Kidney capillary endothelial cell (primary cell): ENCODE data around the gene PROCA1.

Experiments used
- DNase-seq: peaks from one replicate; pipeline ENCODE4 v3.0.0-alpha.2; 2018; ENCODE audit warnings: low spot score

PROCA1 gene, protein sequence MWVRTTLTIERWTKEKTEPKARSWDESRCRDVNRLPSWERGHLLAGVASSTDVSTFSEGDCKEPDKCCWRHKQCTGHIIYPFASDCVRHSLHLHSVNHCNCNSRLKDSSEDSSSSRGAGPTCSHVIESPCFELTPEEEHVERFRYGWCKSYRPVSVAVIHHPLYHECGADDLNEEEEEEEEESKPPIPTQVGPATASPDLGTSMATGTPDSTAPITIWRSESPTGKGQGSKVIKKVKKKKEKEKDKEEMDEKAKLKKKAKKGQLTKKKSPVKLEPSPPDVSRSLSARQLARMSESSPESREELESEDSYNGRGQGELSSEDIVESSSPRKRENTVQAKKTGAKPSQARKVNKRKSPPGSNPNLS

DNA sequence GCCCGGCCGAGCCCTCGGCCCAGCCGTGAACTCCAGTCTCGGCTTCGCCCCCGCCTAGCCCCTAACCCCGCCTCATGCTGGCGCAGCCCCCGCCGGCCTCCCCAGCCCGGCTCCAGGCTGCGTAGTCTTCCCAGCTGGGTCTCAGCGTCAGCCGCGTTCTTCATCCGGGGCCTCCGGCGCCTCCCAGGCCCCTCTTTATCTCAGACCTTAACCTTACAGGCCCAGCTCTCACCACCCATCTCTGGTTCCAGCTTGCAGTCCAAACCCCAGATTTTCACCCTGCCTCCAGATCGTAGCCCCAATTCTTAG lies at the start of gene PROCA1:
Gene PROCA1 (minus strand): TSS at position 166 of the 309 bp plus-strand sequence. CDS start 228 bp downstream, outside the sequence.
- DNase-seq = no peak

DNA sequence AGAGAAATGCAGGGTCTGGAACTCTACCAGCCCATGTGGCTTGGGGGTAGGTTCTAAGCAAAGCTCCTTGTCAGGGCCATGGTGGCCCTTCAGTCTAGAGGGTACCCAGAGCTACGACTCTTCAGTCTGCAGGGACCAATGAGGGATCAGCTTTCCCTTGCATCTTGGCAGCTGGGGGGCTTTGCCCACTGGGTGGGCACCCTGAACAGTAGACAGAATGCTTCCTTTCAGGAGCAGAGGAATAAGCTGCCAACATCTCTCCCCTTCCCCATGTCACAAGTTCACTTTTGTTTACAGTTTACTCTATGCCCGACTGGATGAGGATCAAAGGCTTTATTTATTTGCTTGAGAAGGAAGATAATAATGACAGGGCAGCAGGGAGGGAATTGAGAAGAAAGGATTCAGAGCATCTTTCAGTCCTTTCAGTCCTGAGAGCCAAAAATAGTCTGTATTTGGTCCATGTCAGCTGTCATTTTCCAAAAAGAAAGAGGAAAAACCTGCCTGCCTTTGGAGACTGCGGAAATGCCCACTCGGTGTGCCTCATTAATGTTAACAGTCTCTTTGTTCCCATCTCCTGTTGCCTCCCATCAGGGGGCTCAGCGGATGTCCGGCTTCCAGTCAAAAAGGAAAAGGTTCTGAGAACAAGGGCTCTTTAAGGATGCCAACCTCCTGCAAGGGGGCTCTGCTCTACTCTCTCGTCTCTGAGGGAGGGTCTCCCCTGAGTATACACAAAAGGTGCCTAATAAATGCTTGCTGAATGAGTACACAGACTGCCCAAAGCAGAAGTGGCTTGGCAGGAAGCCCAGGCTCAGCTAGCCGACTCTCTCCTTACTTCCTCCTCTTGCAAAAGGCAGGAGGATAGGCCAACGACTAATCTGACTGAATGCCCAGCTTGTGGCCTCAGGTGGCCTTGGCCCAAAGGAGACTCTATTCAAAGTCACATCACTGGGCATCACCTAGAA lies 49.2 kb upstream of the PROCA1 start:
- peak; percentile 70 for DNase-seq

DNA sequence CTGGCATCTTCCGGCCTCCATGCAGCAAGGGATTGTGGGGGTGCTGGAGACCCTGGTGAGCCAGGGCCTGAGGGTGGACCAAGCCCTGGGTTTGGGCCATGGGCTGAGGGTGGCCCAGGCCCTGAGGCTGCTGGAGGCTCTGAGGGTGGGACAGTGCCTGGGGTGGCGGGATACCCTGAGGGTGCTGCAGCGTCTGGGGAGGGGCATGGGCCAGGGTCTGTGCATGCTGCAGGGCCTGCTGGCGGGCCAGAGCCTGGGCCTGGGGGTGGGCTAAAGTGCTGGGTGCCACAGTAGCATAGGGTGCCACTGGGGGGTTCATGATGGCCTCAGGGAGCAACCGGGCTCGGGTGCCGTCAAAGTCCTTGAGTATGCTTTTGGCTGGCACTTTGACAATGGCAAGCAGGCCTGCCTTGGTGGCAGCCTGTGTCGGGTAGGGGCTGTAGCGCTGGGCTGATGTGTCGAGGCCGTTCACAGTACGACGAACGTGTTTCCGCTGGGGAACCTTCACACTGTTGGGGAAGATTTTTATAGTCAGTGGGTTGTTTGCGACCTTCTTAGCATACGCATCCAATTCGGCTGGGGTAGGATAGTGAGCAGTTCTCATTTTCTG lies 47.7 kb upstream of the PROCA1 start:
- DNase-seq = no peak

DNA sequence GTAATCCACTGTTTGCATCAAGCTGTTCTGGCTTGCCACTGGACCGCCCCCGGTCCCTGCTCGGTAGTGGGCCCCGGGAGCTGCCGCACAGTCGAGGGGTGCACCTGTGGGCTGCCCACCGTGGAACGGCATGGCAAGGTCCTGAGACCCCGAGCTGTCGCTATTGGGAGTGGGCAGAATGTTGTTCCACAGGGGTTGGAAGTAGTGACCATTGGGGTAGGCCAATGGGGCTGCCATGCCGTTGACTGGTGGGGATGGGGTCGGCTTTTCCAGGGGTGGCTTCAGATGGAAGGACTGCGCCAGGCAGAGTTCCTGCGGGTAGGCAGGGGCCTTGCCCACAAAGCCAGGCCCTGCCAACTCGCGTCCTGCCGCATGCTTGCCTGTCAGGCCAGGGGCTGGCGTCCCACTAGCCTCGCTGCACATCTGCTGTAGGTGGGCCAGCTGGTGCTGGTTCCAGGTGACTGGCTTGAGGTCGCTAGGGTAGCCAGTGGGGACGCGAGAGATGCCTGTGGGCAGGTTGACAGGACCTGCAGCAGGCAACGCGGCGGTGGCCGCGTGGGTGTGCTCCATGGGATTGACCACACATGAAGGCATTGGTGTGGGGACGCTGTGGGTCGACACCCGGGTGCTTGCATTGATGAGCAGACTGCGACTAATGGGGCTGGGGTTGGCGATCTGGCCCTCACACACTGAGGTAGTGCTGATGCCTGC lies 46.9 kb upstream of the PROCA1 start:
- no peak for DNase-seq

DNA sequence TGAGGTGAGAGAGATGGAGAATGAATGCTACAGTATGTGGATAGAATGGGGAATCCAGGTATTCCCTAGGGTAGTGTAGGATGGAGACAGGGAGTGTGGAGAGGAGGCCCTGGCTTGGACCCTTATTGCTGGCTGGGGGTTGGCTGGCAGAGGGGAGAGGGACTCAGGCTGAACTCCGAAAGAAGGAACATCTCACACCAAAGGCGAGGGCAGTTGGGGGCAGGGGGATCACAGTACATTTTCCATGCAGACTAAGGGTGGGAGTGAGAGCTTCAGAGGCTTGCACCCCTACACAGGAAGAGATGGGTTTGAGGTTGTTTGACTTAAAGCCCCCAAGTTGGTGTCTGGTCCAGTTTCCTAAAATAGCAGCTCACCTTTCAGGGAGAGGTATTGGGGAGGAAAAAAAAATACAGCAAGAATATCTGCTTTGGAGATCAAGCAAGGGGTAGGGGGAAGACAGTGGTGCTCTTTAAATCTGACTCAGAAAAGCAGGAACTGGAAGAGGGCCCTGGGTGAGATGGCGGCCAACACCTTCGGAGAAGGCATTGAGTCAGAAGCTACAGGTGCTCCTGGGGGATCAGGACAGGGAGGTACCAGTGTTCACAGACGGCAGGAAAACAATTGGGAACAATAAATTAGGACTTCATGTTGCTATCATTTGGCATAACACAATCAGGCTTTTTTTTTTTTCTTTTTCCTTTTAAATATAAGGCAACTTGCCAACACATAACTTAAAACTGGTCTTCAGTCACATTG lies 44.5 kb upstream of the PROCA1 start:
- no peak for DNase-seq

DNA sequence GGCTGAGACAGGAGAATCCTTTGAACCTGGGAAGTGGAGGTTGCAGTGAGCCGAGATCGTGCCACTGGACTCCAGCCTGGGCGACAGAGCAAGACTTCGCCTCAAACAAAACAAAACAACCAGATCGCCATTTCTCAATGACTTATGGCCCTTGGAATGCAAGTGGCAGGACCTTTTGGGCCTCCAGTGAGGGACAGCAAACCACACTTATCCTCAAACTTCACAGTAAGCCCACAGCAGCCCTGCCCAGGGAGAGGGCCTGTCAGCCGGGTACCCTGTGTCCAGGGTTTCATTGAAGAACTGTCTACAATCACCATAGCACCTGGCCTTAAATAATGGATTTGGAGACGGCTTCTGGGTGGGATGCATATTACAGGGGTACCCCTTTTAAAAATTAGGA lies 43.8 kb upstream of the PROCA1 start:
- no peak for DNase-seq

DNA sequence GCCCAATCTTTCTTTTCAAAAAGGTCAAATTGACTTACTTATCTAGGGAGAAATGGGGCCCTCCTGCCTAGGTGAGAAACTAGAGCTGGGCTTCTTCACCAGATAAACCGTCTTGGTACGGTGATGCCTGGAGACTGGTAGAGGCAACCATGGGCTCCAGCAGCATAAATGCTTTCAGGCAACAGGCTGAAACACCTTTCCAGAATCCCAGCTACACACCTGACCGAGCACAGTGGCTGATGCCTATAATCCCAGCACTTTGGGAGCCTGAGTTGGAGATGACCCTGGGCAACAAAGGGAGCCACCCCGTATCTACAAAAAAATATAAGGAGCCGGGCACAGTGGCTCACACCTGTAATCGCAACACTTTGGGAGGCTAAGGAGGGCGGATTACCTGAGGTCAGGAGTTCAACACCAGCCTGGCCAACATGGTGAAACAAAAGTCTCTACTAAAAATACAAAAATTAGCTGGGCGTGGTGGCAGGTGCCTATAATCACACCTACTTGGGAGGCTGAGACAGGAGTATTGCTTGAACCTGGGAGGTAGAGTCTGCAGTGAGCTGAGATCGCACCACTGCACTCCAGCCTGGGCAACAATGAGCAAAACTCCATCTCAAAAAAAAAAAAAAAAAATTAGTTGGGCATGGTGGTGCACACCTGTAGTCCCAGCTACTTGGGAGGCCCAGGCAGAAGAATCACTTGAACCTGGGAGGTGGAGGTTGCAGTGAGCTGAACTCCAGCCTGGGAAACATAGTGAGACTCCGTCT lies 40.1 kb upstream of the PROCA1 start:
- no peak for DNase-seq

DNA sequence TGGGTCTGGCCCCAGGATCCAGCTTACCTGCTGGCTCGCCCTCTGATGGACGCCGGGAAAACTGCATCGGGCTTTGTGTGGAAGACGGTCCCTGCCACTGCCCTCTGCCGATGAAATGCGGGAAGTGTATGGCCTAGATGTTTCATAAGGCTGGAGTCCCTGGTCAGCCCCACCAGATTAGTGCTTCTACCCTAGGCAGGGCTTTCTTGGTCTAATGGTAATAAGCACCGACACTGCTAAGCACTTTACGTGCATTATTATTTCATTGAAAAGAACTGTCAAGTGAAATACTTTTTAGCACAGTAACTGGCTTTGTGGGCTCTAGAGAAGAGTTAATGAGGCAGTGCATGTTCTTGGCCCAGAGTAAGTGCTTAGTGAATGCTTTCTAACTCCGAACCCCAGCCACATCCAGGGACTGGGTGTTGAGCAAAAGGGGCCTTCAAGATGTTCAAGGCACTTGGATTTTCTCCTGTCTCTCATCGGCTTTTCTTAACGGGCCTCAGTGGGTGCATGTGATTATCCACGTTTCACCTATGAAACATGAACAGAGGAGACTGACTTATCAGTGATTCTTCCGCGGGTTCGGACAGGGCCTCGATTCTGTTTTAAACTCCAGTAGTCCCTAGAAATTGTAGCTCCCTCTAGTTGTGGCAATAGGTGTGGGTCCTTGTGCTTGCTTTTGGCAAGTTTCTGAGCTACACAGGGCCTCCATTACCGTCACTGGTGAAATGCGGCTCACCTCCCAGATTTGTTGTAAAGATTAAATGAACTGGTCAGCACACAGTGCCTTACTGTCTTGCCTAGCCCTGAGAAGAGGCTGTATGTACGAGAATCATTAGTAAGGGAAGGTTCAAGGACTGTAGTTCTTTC lies 38.7 kb upstream of the PROCA1 start:
- peak; percentile 88 for DNase-seq

DNA sequence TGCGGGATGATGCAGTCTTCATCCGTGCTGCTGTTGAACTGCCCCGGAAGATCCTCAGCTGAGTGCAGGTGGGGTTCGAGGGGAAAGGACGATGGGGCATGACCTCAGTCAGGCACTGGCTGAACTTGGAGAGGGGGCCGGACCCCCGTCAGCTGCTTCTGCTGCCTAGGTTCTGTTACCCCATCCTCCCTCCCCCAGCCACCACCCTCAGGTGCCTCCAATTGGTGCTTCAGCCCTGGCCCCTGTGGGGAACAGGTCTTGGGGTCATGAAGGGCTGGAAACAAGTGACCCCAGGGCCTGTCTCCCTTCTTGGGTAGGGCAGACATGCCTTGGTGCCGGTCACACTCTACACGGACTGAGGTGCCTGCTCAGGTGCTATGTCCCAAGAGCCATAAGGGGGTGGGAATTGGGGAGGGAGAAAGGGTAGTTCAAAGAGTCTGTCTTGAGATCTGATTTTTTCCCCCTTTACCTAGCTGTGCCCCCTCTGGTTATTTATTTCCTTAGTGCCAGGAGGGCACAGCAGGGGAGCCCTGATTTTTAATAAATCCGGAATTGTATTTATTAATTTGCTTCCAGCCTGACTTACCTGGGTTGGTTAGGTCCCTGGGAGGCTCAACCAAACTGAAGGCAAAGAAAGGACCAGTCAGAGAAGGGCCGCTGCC lies 38.0 kb upstream of the PROCA1 start:
- DNase-seq = no peak

DNA sequence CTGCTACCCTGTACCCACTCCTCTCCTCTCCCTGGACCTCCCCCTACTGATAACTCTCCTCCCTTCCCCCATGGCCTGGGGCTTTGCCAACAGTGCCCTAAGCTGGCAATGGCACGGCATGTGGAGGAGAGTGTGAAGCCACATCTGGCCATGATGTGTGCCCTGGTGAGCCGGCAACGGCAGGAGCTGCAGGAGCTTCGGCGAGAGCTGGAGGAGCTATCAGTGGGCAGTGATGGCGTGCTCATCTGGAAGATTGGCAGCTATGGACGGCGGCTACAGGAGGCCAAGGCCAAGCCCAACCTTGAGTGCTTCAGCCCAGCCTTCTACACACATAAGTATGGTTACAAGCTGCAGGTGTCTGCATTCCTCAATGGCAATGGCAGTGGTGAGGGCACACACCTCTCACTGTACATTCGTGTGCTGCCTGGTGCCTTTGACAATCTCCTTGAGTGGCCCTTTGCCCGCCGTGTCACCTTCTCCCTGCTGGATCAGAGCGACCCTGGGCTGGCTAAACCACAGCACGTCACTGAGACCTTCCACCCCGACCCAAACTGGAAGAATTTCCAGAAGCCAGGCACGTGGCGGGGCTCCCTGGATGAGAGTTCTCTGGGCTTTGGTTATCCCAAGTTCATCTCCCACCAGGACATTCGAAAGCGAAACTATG lies 37.3 kb upstream of the PROCA1 start:
- no peak for DNase-seq

DNA sequence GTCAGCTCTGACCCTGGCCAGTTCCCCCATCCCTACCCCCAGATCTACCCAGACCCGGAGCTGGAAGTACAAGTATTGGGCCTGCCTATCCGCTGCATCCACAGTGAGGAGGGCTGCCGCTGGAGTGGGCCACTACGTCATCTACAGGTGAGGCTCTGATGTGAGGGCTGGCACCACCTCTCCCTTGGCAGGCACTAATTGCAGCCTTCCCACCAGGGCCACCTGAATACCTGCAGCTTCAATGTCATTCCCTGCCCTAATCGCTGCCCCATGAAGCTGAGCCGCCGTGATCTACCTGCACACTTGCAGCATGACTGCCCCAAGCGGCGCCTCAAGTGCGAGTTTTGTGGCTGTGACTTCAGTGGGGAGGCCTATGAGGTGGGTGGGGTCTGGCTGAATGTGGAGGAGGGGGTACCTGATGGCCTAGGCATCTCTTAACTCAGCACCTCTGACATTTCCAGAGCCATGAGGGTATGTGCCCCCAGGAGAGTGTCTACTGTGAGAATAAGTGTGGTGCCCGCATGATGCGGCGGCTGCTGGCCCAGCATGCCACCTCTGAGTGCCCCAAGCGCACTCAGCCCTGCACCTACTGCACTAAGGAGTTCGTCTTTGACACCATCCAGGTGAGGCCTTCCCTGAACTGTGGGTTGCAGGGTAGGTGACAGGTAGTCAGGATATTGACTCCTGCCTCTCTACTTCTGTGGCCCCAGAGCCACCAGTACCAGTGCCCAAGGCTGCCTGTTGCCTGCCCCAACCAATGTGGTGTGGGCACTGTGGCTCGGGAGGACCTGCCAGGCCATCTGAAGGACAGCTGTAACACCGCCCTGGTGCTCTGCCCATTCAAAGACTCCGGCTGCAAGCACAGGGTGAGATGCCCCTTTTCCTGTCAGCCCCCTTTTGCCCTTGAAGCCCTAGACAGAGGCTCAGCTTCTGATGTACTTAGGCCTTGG lies 36.4 kb upstream of the PROCA1 start:
- DNase-seq = no peak

DNA sequence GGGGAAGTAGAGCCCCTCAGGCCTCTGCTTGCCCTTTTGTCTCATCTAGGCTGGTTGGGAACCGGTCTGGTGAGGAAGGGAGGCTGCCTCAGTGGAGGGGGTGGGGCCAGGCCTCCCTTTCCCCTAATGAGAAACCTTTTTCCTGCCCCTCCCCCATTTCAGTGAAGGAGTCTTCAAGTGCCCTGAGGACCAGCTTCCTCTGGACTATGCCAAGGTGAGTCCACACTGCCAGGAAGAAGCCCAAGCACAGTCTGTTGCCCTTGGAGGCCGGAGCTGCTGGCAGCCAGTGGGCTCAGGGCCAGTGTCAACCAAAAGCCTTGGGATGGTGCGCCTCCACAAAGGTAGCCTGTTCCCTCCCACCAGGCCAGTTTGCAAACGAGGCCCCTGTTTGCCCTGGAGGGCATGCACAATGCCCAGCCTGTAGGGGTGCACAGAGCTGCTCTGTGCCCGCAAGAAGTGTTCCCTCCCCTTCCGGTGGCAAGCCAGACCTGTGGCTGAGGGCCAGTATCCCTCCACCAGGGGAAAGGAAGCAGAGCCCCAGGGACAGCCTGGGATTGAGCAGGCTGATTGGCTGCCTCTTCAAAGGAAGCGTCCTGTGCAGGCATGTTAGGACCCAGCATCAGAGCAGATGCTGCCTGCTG lies 35.5 kb upstream of the PROCA1 start:
- DNase-seq = no peak

DNA sequence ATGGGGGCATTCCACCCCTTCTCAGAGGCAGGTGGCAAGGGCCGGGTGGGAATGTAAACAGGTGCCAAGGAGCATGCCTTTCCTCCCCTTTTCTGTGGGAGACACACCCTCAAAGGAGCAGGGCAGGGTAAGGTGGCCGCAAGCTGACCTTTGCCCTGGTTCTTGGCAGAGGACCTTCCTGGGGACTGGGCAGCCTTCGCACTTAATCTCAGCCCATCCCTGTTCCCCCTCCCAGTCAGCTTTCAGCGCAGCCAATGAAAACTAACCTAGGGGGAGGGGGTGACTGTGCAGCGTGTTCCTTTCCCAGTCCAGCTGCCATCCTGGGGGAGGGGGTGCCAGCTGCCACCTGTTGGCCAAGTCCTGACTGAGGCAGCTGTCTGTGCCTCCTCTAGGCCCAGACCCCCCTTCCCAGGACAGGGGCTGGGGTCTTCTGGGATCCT lies 34.9 kb upstream of the PROCA1 start:
- no peak for DNase-seq

DNA sequence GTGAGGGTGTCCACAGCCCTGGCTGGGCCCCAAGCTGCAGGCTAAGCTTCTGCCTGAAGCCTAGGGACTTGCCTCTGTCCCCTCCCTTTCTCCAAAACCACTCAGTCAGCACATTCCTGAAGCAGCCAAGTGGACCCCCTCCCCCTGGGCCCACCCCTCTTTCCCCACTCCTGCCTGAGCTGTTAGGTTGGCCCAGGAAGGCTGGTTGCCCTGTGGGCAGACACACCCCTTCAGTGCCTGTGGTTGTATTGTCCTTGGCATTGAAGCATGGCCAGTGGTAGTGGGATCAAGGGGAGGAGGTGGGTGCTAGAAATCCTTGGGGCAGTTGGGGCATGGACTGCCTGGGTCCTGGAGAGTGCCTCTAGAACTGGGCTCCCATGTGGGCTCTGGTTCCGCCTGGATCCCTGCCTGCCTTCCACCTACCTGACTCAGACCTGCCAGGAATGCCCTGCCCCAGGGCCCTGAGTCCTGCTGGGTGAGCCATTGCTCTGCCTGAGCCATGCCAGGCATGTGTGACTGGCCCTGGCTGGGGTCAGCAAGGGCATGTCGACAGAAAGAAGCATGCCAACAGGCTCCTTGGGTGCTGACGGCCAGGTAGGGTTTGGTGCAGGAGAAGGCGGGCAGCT lies 34.2 kb upstream of the PROCA1 start:
- no peak for DNase-seq

DNA sequence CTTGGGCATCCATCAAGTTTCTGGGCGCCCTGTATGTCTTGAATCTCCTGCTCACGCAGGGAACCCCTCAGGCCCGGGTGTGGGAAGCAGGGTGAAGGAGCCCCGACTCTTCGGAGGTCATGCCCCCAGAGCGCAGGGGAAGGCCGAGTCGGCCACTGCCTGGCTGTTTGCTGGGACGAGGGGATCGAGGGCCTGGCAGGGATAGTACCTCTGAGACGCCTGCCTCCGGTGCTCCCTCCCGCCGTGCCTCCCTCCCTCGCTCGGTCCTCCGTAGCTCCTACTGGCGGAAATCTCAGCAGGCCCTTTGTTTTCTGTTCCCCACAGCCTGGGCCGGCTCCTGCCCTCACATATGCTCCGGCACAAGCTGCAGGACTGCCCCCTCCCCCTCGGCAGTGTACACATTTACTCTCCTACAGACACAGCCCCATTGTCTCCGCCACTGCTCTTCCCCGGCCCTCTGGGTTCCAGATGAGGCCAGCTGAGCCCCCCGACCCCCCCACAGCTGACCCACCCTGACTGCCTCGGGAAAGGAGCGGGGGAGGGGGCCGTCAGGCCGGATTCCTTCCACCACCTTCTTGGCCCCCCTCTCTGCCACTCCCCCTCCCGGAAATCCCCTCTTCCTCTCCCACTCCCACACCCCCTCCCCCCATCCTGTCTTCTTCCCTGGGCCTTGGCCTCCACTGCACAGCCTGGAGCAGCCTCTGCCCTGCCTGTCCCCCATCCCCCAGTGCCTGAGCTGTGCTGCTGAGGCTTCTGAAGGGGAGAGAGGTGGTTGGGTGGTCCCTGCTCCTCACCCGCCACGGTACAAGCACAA lies 33.5 kb upstream of the PROCA1 start:
- no peak for DNase-seq
